Posterior vena cava (tissue), 2 donors: Measurements from ENCODE around the gene SHISA4. TPM values are rescaled to one million over a fixed set of nuclear protein-coding genes. Genes with fewer than 3 reads are reported as not detected.

ENCODE experiments used
- DNase-seq: peaks from one replicate; pipeline ENCODE4 v3.0.0-alpha.2; 2020; ENCODE audit warnings: low spot score
- intact Hi-C, 2 donors: fragments of 100-400 bp; cut with DNase I; formaldehyde crosslinking; loops; one replicate each; pipeline versions ENCODE4 v1.14.1 to v1.14.2; 2022 to 2023
- total RNA-seq, 2 donors: library from RNA; stranded (reverse); fragmentation: NEBNext Ultra II Directional; extraction: Animal tissue kit (Norgen Biotek cat#: 25700); gene quantifications; one replicate each; pipeline ENCODE4 v1.2.1, GENCODE V29; 2021
- donor health status: DM: yes; HTN: yes; CAD: no.
- donor health status: DM: yes; HTN: yes; CAD: no.

SHISA4 gene
- total RNA-seq, 2 donors from 2014 or later, result 33.7 to 44.4 TPM

GRCh38 chr1:201877877-201878401, 10.8 kb upstream of the SHISA4 start:
- intact Hi-C loops, result loop anchor here in 1 of 2 donors (5.0 kb wide), 1 partner anchor 94 kb away; no protein-coding TSS in a partner anchor
- DNase-seq, result no peak

GRCh38 chr1:201880928-201881571, 7.6 kb upstream of the SHISA4 start:
- no peak for DNase-seq
- intact Hi-C loops, result no loop called here

- intact Hi-C loops, result no loop called here
- no peak for DNase-seq
Observed at GRCh38 chr1:201881617-201882016, 7.1 kb upstream of the SHISA4 start.

GRCh38 chr1:201882665-201883132, 6.0 kb upstream of the SHISA4 start:
- DNase-seq, result no peak
- intact Hi-C loops, result no loop called here

GRCh38 chr1:201883266-201883665, 5.4 kb upstream of the SHISA4 start:
- intact Hi-C loops, result no loop called here
- no peak for DNase-seq

GRCh38 chr1:201883786-201884185, 4.9 kb upstream of the SHISA4 start:
- intact Hi-C loops, result no loop called here
- no peak for DNase-seq

GRCh38 chr1:201884425-201884824, 4.3 kb upstream of the SHISA4 start:
- intact Hi-C loops, result no loop called here
- DNase-seq, result no peak

- DNase-seq, result no peak
- intact Hi-C loops, result loop anchor here in 1 of 2 donors (1.0 kb wide), 1 partner anchor 33 kb away; no protein-coding TSS in a partner anchor
Observed at GRCh38 chr1:201885531-201886075, 3.1 kb upstream of the SHISA4 start.

GRCh38 chr1:201886103-201886885, 2.4 kb upstream of the SHISA4 start:
- intact Hi-C loops, result no loop called here
- no peak for DNase-seq

GRCh38 chr1:201887116-201887866, 1.4 kb upstream of the SHISA4 start:
- intact Hi-C loops, result no loop called here
- DNase-seq, result no peak

- intact Hi-C loops, result no loop called here
- no peak for DNase-seq
Observed at GRCh38 chr1:201889090-201889968, 631 bp downstream of the SHISA4 start.

- intact Hi-C loops, result loop anchor here in 1 of 2 donors (5.0 kb wide), 1 partner anchor 82 kb away; no protein-coding TSS in a partner anchor
- peak; percentile 45 for DNase-seq
Observed at GRCh38 chr1:201890223-201890622, 1.5 kb downstream of the SHISA4 start.

GRCh38 chr1:201890806-201891450, 2.2 kb downstream of the SHISA4 start:
- peak; percentile 19 for DNase-seq
- intact Hi-C loops, result loop anchor here in 1 of 2 donors (5.0 kb wide), 1 partner anchor 81 kb away; no protein-coding TSS in a partner anchor

- peak; percentile 68 for DNase-seq
- intact Hi-C loops, result loop anchor here in 1 of 2 donors (5.0 kb wide), 1 partner anchor 81 kb away; no protein-coding TSS in a partner anchor
Observed at GRCh38 chr1:201891451-201892045, 2.9 kb downstream of the SHISA4 start.

GRCh38 chr1:201892211-201892610, 3.5 kb downstream of the SHISA4 start:
- peak; percentile 54 for DNase-seq
- intact Hi-C loops, result loop anchor here in 1 of 2 donors (5.0 kb wide), 1 partner anchor 80 kb away; no protein-coding TSS in a partner anchor

GRCh38 chr1:201893431-201893830, 4.7 kb downstream of the SHISA4 start:
- no peak for DNase-seq
- intact Hi-C loops, result loop anchor here in 1 of 2 donors (5.0 kb wide), 1 partner anchor 79 kb away; no protein-coding TSS in a partner anchor
